COR-L47 (cell line): ENCODE data around the gene PDS5B.
"Not testable (repeated sequence)": the region's sequence is repeated elsewhere in the genome, so short reads cannot be mapped to it uniquely, and the experiment has no call there.

Source experiments
- DNase-seq: peaks from one replicate; lab custom pipeline; 2025; lab: John Stamatoyannopoulos, UW

PDS5B gene

GRCh38 chr13:32586080-32586900 is at the start of gene PDS5B:
TSS of gene PDS5B (plus strand) at chr13:32586452. CDS start at chr13:32648773, 62,321 bp downstream.
- peak; percentile 93 for DNase-seq

DNA sequence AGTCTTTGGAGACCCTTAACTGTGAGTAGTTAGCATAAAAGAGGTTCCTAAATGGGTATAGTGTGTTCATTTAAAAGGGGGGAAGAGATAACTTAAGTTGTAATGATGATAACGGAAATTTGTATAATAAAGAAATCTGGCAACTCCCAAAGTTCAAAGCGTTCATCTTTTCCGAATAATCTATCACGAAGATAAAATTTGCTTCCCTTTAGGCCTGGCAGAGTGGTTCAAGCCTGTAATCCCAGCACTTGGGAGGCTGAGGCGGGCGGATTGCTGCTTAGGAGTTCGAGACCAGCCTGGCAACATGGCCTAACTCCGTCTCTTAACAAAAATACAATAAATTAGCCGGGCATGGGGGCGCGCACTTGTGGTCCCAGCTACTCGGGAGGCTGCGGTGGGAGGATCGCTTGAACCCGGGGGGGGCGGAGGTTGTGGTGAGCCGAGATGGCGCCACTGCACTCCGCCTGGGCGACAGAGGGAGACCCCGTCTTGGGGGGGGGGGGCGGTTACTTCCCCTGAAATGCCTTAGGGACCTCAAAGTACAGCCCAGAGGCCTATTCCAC is 48.6 kb upstream of the PDS5B start:
- DNase-seq, result no peak

DNA sequence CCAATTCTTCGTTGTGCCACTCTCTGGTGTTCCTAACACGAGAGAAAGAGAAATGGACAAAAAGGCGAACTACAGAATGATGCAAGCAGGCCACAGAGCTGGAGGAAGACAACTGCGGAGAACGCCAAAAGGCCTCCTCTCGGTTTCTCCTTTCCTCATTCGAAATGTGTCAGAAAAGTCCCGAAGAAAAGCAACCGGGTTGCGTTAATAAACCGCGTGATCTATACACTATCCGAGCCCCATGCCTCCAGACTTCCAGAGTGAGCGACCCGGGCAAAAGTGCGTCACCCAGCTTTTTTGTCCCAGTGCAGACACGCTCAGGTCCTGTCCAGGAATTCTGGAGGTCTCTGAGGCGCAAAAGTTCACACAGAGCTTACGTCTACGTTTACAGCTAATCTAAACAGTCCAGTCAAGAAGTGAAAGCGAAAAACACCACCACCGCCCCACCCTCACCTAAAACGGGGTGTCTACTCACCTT is 48.1 kb upstream of the PDS5B start:
- DNase-seq, result no peak

GRCh38 chr13:32538621-32539246 is 47.5 kb upstream of the PDS5B start, which contains the start of gene N4BP2L2:
TSS of gene N4BP2L2 (minus strand) at chr13:32538795. CDS start at chr13:32537027, 1,768 bp downstream.
- peak; percentile 95 for DNase-seq

DNA sequence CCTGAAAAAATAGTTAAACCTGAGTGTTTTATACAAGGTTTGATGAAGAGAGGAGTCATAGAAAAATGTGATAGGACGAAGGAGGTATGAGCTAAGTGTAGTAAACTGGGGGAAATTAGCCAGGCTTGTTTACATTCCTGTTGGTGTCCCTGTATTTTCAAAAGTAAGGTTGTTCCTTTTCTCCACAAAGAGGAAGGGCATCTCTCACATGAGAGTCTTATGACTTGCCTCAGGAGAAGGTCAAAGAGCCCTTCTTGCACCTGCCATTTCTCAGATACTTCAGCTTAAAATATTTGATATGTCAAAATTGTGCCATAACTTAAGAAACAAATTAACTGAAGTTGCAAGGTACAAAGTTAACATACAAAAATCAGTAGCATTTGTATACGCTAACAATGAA is 44.0 kb upstream of the PDS5B start:
- no peak for DNase-seq

DNA sequence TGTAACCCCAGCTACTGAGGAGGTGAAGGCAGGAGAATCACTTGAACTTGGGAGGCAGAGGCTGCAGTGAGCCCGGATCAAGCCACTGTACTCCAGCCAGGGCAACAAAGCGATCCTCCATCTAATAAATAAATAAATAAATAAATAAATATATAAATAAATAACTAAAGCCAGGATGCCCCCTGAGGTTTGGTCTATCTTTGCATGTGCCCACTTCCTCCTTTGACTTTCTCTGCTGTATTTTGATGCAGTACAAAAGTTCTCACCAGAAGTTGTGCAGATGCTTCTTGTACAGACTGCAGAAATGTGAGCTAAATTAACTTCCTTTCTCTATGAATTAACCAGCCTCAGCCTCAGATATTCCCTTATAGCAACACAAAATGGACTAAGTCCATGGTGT is 41.2 kb upstream of the PDS5B start:
- DNase-seq, result no peak

DNA sequence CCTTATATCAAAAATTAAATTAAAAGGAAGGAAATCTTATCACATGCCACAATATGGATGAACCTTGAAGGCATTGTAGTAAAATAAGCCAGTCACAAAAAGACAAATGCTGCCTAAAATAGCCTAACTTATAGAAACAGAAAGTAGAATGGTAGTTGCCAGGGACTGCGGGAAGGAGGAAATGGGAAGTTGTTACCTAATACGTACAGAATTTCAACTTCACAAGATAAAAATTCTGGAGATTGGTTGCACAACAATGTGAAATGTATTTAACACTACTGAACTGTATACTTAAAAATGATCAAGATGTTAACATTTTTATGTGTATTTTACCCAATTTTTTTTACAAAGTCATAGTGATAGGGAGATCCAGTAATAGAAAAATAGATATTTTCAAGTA is 37.4 kb upstream of the PDS5B start:
- DNase-seq, result no peak

GRCh38 chr13:32549788-32550187 is 36.5 kb upstream of the PDS5B start:
- no peak for DNase-seq

DNA sequence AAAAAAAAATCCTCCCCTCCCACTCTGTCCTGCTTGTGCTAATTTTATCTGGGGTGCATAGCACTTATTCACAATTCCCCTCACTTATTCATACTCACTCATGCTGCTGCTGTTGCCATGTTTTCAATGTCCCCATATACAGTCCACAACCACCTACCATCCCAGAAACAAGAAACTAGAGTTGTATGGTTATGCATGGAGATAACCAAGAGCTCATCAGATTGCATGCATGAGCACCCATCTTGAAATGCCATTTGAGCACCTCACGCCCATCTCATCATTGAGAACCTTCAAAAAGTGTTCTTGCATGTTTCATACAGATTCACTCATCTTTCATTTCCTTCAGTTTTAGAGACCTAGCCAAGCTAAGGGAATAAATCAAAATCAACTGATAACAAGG is 32.5 kb upstream of the PDS5B start:
- DNase-seq, result no peak

- no peak for DNase-seq
Measured at GRCh38 chr13:32555613-32556012, 30.6 kb upstream of the PDS5B start.

GRCh38 chr13:32560842-32561241 is 25.4 kb upstream of the PDS5B start:
- DNase-seq, result not testable (repeated sequence)

- not testable (repeated sequence) for DNase-seq
Measured at GRCh38 chr13:32575687-32576086, 10.6 kb upstream of the PDS5B start.

- DNase-seq, result no peak
Measured at GRCh38 chr13:32577032-32577431, 9.2 kb upstream of the PDS5B start.

DNA sequence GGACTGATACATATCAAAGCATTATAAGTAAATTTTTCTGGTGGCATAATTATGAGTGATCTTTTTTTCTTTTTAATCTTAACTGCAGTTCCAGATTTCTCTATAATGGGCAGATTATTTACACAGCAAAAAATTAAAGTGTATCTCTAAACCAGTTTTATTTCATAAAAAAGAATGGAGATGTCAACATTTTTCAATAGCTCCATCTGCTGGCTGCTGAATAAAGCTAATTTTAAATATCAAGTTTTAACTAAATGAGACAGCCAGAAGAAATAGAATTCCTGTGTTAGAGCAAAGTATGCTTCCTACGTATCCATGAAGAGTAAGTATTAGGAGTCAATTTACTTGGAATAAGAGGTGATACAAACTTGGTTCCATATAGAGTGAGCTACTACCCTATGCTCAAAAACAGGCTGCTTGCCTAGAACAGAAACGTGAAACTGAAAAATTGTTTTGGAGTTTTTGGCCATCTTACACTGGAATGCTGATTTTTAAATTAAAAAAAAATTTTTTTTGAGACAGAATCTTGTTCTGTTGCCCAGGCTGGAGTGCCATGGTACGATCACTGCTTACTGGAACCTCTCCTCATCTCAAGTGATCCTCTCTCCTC is 5.0 kb upstream of the PDS5B start:
- DNase-seq, result no peak

DNA sequence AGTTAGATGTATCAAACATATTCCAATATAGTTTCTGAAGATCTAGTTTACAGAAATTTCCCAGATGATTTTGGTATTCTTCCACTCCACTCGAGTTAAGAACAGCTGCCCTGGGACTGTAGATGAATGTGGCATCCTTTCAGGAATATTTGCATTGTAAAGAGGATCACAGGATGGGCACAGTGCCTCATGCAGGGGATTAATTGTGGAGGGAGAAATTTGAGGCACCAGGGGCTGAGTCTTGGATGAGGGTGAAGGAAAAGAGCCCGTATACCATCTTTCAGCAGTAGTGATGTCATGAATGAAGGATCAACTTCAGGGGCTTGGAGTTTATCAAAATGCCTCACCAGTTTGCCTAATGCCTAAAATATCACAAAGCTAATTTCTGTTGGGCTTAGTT is 4.0 kb upstream of the PDS5B start:
- DNase-seq, result no peak

GRCh38 chr13:32582991-32583390 is 3.3 kb upstream of the PDS5B start:
- no peak for DNase-seq

GRCh38 chr13:32585550-32586079 is 637 bp upstream of the PDS5B start:
- DNase-seq, result no peak

DNA sequence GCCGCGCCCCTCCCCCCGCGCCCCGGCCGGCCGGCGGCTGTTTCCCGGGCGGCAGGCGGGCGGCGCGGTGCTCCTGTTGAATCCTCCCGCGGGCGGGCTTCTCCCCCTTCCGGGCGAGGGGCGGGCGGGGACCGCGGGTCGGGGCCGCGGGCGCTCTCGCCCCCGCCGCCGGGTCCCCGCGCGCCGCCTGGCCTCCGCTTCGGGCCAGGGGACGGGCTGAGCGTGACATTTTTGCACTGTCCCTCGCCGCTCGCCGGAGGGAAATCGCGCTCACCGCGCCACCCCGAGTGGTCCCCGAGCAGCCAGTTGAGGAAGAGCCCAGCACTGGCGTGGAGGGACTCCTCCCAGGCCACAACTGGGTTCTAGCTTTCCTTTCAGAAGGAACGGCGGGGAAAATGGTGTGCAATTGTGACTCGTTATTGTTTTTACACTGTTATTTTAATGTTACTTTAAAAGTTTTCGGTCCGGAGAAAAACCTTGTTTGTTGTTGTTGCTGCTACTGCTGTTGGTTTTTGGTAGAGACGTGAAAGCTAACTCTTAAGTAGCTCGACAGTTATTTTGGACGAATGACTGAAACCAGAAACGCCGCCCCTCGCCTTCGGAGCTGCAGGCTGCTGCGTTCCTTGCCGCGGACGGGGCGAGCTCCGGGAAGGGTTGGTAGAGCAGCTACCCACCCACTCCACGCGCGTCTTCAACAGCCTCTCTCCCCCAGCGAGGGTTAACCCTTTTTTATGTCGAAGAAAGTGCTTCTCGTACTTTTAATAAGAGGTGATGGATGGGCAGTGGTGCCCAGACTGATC is 959 bp downstream of the PDS5B start:
- DNase-seq, result peak; percentile 71

DNA sequence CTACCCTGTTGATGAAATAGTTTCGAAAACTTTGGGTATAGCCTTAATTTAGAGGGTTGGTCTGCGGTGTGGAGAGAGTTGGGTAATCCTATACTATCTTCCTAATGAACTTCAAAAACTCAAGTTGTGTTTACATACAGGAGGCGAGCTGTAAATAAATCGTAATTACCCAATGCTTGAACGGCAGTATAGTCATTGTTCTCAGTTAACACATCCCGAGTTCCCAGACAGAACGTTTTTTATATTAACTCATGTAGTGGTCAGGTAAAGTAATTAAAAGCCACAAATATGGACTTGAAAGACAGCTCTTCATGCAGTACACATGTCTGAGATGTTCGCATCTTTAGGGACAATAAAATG is 1.5 kb downstream of the PDS5B start:
- no peak for DNase-seq

- no peak for DNase-seq
Measured at GRCh38 chr13:32588736-32589135, 2.5 kb downstream of the PDS5B start.

DNA sequence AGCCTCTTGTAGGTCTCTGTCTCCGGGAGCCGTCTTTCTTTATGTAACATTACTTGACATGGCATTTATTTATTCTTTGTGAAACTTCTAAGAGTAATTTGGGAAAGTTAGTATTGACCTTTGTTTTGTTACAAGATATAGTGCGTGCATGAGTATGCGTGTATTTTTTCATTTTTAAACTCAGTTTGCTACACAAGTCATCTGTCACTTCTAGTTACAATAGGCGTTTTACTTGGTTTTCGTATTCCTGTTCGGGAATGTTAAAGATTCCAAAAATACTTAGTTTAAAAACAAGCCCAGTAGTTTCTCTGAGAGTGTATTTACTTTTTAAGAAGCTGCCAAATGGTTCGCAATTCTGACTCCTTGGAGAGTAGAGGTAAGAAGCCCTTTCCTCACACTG is 3.2 kb downstream of the PDS5B start:
- DNase-seq, result no peak

DNA sequence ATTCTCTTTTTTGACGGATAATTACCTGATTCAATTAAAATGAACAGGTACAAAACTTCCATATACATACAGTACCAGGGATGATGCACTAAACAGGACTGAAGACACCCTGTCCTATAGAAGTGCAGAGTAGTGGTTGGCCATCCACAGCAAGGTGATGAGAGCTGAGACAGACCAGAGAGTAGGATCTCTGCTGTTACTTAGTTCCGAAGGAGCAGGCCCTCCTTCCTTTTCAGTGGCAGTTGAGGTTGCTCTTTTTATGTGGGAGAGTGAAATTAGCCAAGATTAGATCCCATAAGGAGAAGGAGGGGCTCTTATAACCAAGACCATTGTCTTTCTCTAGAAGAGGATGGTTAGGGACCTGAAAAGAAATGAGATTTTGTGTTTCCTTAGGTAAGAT is 4.0 kb downstream of the PDS5B start:
- no peak for DNase-seq
